Keratinocyte (primary cell): ENCODE results near the gene TSPAN10.
"Not testable (repeated sequence)": the region's sequence is repeated elsewhere in the genome, so short reads cannot be mapped to it uniquely, and the experiment has no call there.

Source experiments
- EZH2 ChIP-seq: IDR thresholded peaks from one replicate; pipeline ENCODE4 v1.6.1; 2012; ENCODE audit warnings: inconsistent platforms, mild to moderate bottlenecking, low read length, moderate library complexity
- TF ChIP-seq, protein P1 (sequence below), 3 experiments: IDR thresholded peaks in 1 of 3; conservative IDR thresholded peaks in 1 of 3; optimal IDR thresholded peaks in 1 of 3; 2 replicates in 2 of 3; 3 replicates in 1 of 3; pipeline versions ENCODE3 to v1.5.1; 2011; ENCODE audit warnings: low read length in 3 of 3, mild to moderate bottlenecking in 3 of 3, moderate library complexity in 2 of 3, control low read depth in 1 of 3, inconsistent platforms in 1 of 3; ENCODE audit not compliant: insufficient read depth in 2 of 3; ENCODE audit errors: extremely low read depth in 1 of 3

DNA sequence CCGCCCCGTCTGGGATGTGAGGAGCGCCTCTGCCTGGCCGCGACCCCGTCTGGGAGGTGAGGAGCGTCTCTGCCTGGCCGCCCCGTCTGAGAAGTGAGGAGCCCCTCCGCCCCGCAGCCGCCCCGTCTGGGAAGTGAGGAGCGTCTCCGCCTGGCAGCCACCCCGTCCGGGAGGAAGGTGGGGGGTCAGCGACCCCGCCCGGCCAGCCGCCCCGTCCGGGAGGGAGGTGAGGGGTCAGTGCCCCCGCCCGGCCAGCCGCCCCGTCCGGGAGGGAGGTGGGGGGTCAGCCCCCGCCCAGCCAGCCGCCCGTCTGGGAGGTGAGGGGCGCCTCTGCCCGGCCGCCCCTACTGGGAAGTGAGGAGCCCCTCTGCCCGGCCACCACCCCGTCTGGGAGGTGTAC lies 18.7 kb upstream of the TSPAN10 start:
- TF ChIP-seq, protein P1, sequence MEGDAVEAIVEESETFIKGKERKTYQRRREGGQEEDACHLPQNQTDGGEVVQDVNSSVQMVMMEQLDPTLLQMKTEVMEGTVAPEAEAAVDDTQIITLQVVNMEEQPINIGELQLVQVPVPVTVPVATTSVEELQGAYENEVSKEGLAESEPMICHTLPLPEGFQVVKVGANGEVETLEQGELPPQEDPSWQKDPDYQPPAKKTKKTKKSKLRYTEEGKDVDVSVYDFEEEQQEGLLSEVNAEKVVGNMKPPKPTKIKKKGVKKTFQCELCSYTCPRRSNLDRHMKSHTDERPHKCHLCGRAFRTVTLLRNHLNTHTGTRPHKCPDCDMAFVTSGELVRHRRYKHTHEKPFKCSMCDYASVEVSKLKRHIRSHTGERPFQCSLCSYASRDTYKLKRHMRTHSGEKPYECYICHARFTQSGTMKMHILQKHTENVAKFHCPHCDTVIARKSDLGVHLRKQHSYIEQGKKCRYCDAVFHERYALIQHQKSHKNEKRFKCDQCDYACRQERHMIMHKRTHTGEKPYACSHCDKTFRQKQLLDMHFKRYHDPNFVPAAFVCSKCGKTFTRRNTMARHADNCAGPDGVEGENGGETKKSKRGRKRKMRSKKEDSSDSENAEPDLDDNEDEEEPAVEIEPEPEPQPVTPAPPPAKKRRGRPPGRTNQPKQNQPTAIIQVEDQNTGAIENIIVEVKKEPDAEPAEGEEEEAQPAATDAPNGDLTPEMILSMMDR (optimal IDR thresholded peaks at IDR 0.05 in 1 of 3, IDR thresholded peaks at IDR 0.05 in 1 of 3, conservative IDR thresholded peaks at IDR 0.05 in 1 of 3; ENCODE audit: extremely low read depth in 1 of 3, insufficient read depth in 2 of 3, low read length in 3 of 3), result not testable (repeated sequence)
- TF ChIP-seq EZH2, result not testable (repeated sequence)
